Measurements from ENCODE around the gene PGGHG. TPM values are rescaled to one million over a fixed set of nuclear protein-coding genes. Genes with fewer than 3 reads are reported as not detected.

The PGGHG gene
- total RNA-seq, 1 donor from 2014 or later: 20.5 TPM

- Mint-ChIP-seq H3K36me3 (peaks cover 24% of the 10 kb centered on the region), H3K4me3 (no peak overlapping the region), H3K9me3 (peaks cover 5% of the 10 kb centered on the region), H3K4me1 (no peaks in the 10 kb centered on the region), H3K27ac (peak overlapping the region; percentile 84), H3K27me3 (ENCODE audit: insufficient read depth, low read depth) (peaks cover 13% of the 10 kb centered on the region)
- Histone ChIP-seq H3K9ac (no peak overlapping the region), H4K20me1 (ENCODE audit: low read depth) (no peaks in the 10 kb centered on the region), H3K27me3 (no peaks in the 10 kb centered on the region), H3K27ac (no peak overlapping the region), H3K36me3 (no peaks in the 10 kb centered on the region), H3K4me2 (no peak overlapping the region), H3F3A (ENCODE audit: low read depth) (peaks cover 10% of the 10 kb centered on the region), H3K4me1 (no peaks in the 10 kb centered on the region), H2AFZ (replicated peaks) (no peak overlapping the region), H3K79me2 (ENCODE audit: low read depth) (no peaks in the 10 kb centered on the region), H3K9me3 (ENCODE audit: low read depth) (no peaks in the 10 kb centered on the region), H3K4me3 (no peak overlapping the region)
- no peak for DNase-seq (ENCODE audit: low spot score)
- TF ChIP-seq EZH2 (IDR thresholded peaks at IDR 0.05): no peak
Measured at GRCh38 chr11:253886-254270, 35.0 kb upstream of the PGGHG start.

DNA sequence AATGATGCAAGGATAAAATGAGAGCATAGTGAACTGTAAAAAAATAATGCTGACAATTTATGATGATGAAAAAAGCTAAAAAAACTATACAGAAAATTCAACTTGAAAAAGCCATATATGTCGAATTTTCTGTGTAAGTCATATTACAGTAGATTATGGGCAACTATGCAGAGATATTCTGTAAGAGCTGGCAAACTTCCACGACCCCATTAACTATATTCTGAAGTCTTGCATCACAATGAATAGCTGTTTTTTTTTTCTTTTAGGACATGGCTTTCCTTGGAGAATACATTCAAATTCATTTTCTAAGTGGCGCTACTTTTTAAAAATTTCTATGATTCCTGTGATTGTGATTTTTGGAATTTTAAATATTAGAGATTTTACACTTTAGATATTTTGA, 33.8 kb upstream of the PGGHG start:
- H3K4me1 ChIP-seq: no peaks in the 10 kb centered on the region

GRCh38 chr11:255816-256215, 33.1 kb upstream of the PGGHG start:
- DNase-seq (ENCODE audit: low spot score): no peak
- Histone ChIP-seq H3K27me3 (no peaks in the 10 kb centered on the region), H3K9me3 (ENCODE audit: low read depth) (no peaks in the 10 kb centered on the region), H3K36me3 (no peaks in the 10 kb centered on the region), H3K4me1 (no peaks in the 10 kb centered on the region), H3F3A (ENCODE audit: low read depth) (no peaks in the 10 kb centered on the region), H2AFZ (replicated peaks) (no peak overlapping the region), H3K27ac (no peak overlapping the region), H3K4me2 (no peak overlapping the region), H3K9ac (no peak overlapping the region), H3K4me3 (no peak overlapping the region), H3K79me2 (ENCODE audit: low read depth) (no peaks in the 10 kb centered on the region), H4K20me1 (ENCODE audit: low read depth) (no peaks in the 10 kb centered on the region)
- Mint-ChIP-seq H3K27me3 (ENCODE audit: insufficient read depth, low read depth) (peaks cover 12% of the 10 kb centered on the region), H3K4me3 (no peak overlapping the region), H3K4me1 (no peaks in the 10 kb centered on the region), H3K9me3 (peaks cover 5% of the 10 kb centered on the region), H3K27ac (no peak overlapping the region), H3K36me3 (peaks cover 20% of the 10 kb centered on the region)
- no peak for TF ChIP-seq EZH2phosphoT487 (IDR thresholded peaks at IDR 0.05)
- TF ChIP-seq, protein P1, sequence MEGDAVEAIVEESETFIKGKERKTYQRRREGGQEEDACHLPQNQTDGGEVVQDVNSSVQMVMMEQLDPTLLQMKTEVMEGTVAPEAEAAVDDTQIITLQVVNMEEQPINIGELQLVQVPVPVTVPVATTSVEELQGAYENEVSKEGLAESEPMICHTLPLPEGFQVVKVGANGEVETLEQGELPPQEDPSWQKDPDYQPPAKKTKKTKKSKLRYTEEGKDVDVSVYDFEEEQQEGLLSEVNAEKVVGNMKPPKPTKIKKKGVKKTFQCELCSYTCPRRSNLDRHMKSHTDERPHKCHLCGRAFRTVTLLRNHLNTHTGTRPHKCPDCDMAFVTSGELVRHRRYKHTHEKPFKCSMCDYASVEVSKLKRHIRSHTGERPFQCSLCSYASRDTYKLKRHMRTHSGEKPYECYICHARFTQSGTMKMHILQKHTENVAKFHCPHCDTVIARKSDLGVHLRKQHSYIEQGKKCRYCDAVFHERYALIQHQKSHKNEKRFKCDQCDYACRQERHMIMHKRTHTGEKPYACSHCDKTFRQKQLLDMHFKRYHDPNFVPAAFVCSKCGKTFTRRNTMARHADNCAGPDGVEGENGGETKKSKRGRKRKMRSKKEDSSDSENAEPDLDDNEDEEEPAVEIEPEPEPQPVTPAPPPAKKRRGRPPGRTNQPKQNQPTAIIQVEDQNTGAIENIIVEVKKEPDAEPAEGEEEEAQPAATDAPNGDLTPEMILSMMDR (IDR thresholded peaks at IDR 0.05): no peak
- no peak for TF ChIP-seq EZH2 (IDR thresholded peaks at IDR 0.05)

More for the DNA sequence above, 33.8 kb upstream of the PGGHG start:
- no peak for DNase-seq (ENCODE audit: low spot score)
- no peaks in the 10 kb centered on the region for H4K20me1 ChIP-seq (ENCODE audit: low read depth)
- no peaks in the 10 kb centered on the region for H3K36me3 ChIP-seq
- Mint-ChIP-seq H3K9me3 (peaks cover 5% of the 10 kb centered on the region), H3K4me1 (no peaks in the 10 kb centered on the region), H3K36me3 (peaks cover 20% of the 10 kb centered on the region), H3K27ac (no peak overlapping the region), H3K27me3 (ENCODE audit: insufficient read depth, low read depth) (peaks cover 12% of the 10 kb centered on the region), H3K4me3 (no peak overlapping the region)
- no peak overlapping the region for H3K27ac ChIP-seq
- no peaks in the 10 kb centered on the region for H3K79me2 ChIP-seq (ENCODE audit: low read depth)
- no peak overlapping the region for H3K4me3 ChIP-seq
- peaks cover 5% of the 10 kb centered on the region for H3F3A ChIP-seq (ENCODE audit: low read depth)
- H3K27me3 ChIP-seq: no peaks in the 10 kb centered on the region
- no peak overlapping the region for H3K9ac ChIP-seq
- no peak overlapping the region for H3K4me2 ChIP-seq
- H3K9me3 ChIP-seq (ENCODE audit: low read depth): no peaks in the 10 kb centered on the region
- TF ChIP-seq EZH2 (IDR thresholded peaks at IDR 0.05) (no peak), EZH2phosphoT487 (IDR thresholded peaks at IDR 0.05) (no peak)
- TF ChIP-seq, protein P1 (IDR thresholded peaks at IDR 0.05): no peak
- no peak overlapping the region for H2AFZ ChIP-seq (replicated peaks)

GRCh38 chr11:256952-257737, 31.8 kb upstream of the PGGHG start:
- H3K36me3 Mint-ChIP-seq: peaks cover 16% of the 10 kb centered on the region
- Histone ChIP-seq H3K4me3 (no peak overlapping the region), H3K27ac (no peak overlapping the region), H3K4me1 (no peaks in the 10 kb centered on the region), H3K36me3 (no peaks in the 10 kb centered on the region), H2AFZ (replicated peaks) (no peak overlapping the region), H3K79me2 (ENCODE audit: low read depth) (no peaks in the 10 kb centered on the region), H3F3A (ENCODE audit: low read depth) (no peaks in the 10 kb centered on the region), H3K27me3 (no peaks in the 10 kb centered on the region), H3K9ac (no peak overlapping the region), H4K20me1 (ENCODE audit: low read depth) (no peaks in the 10 kb centered on the region), H3K4me2 (no peak overlapping the region), H3K9me3 (ENCODE audit: low read depth) (no peaks in the 10 kb centered on the region)
- no peak overlapping the region for H3K27ac Mint-ChIP-seq
- TF ChIP-seq EZH2phosphoT487 (IDR thresholded peaks at IDR 0.05) (no peak), EZH2 (IDR thresholded peaks at IDR 0.05) (no peak)
- TF ChIP-seq, protein P1 (IDR thresholded peaks at IDR 0.05): no peak
- no peaks in the 10 kb centered on the region for H3K4me1 Mint-ChIP-seq
- DNase-seq (ENCODE audit: low spot score): no peak
- H3K27me3 Mint-ChIP-seq (ENCODE audit: insufficient read depth, low read depth): peaks cover 12% of the 10 kb centered on the region
- H3K4me3 Mint-ChIP-seq: no peak overlapping the region
- H3K9me3 Mint-ChIP-seq: peaks cover 8% of the 10 kb centered on the region
